BJ (cell line): Measurements from ENCODE around the gene MMP25. TPM values are rescaled to one million over a fixed set of nuclear protein-coding genes. Genes with fewer than 3 reads are reported as not detected.

Experiments
- CTCF ChIA-PET: fragments of 350-600 bp; formaldehyde crosslinking; extraction: SDS; loops from one replicate; lab custom pipeline; 2021; ENCODE audit warnings: antibody characterized with exemption, inconsistent platforms; lab: Yijun Ruan, JAX
- POLR2A ChIA-PET: fragments of 300-600 bp; sonication (Branson Sonifier 250); formaldehyde crosslinking; extraction: SDS; loops from one replicate; lab custom pipeline; 2021; ENCODE audit warnings: antibody characterized with exemption; lab: Charles Lee
- DNase-seq: peaks from one replicate; pipeline ENCODE4 v3.0.0-alpha.2; 2011; ENCODE audit warnings: low read depth
- H3K27me3 ChIP-seq: 2 replicates; pipeline ENCODE4 v1.6.0; 2011; ENCODE audit warnings: low read length; ENCODE audit not compliant: control insufficient read depth, insufficient read depth
- H3K36me3 ChIP-seq: 2 replicates; pipeline ENCODE4 v1.5.1; 2011; ENCODE audit warnings: low read length; ENCODE audit not compliant: control insufficient read depth, insufficient read depth
- H3K4me3 ChIP-seq: 2 replicates; pipeline ENCODE4 v1.5.1; 2011; ENCODE audit warnings: low read depth, mild to moderate bottlenecking, control low read depth, low read length
- CTCF ChIP-seq: IDR thresholded peaks from 2 replicates; pipeline ENCODE4 v1.5.1; 2011; ENCODE audit warnings: low read depth, mild to moderate bottlenecking, control low read depth, inconsistent platforms, low read length, moderate library complexity; ENCODE audit not compliant: insufficient read depth
- polyA plus RNA-seq: library from polyadenylated mRNA; depleted of rRNA; stranded (reverse); fragments of >200 nt; gene quantifications from 2 replicates; pipeline ENCODE4 v1.2.3, GENCODE V29; 2011

MMP25 gene
- polyA plus RNA-seq, 1 experiment, result 0.02 TPM

DNA sequence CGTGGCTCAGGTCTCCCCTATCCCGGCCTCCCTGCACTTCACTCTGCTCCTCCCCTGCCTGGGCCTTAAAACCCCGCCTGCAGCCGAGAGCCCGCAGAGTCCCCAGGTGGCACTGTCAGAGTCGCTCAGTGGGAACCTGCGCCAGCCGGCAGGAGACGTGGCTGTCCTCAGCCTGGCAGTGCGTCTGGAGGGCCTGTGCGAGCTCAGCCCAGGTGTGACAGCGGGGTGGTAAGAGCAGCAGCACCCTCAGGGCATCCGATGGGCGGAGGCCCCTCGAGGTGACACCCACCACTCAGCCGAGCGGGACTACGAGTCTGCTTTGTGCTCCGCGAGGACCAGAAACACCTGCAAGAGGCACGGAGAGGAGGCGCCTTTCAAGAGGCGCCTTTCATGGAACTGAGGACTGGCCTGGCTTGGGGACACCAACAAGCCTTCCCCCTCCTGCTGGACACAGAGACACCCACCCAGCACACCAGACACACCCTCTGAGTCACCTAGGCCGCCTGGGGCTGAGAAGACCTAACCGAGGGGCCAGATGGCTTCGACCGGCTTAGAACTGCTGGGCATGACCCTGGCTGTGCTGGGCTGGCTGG is 33.4 kb upstream of the MMP25 start, which contains the start of gene CLDN9:
CLDN9 (plus strand) TSS at position 96 of the 593 bp plus-strand sequence; CDS start at position 536, 440 bp downstream.
- CTCF ChIA-PET, result interaction anchor here (1.3 to 1.9 kb wide), 2 partner anchors 11 to 15 kb away, joined by 3 to 6 read pairs; partner anchors contain the start of genes HCFC1R1 and THOC6

DNA sequence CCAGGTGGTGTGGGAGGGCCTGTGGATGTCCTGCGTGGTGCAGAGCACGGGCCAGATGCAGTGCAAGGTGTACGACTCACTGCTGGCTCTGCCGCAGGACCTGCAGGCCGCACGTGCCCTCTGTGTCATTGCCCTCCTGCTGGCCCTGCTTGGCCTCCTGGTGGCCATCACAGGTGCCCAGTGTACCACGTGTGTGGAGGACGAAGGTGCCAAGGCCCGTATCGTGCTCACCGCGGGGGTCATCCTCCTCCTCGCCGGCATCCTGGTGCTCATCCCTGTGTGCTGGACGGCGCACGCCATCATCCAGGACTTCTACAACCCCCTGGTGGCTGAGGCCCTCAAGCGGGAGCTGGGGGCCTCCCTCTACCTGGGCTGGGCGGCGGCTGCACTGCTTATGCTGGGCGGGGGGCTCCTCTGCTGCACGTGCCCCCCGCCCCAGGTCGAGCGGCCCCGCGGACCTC is 32.8 kb upstream of the MMP25 start:
- ChIA-PET POLR2A (no interaction called here), CTCF (interaction anchor here (0.9 to 1.9 kb wide), 4 partner anchors 10 to 18 kb away, joined by 3 to 6 read pairs (median 3); no protein-coding TSS in a partner anchor)
- Histone ChIP-seq H3K27me3 (peaks cover 5% of the 10 kb centered on the region), H3K36me3 (no peaks in the 10 kb centered on the region), H3K4me3 (no peak overlapping the region)
- no peak for TF ChIP-seq CTCF
- no peak for DNase-seq

More for the DNA sequence above, 33.4 kb upstream of the MMP25 start, which contains the start of gene CLDN9:
- POLR2A ChIA-PET, result no interaction called here
- Histone ChIP-seq H3K4me3 (no peak within 1 kb of the TSS), H3K36me3 (no peaks in the 10 kb centered on the region), H3K27me3 (peaks cover 5% of the 10 kb centered on the region)
- DNase-seq, result no peak
- no peak for TF ChIP-seq CTCF

DNA sequence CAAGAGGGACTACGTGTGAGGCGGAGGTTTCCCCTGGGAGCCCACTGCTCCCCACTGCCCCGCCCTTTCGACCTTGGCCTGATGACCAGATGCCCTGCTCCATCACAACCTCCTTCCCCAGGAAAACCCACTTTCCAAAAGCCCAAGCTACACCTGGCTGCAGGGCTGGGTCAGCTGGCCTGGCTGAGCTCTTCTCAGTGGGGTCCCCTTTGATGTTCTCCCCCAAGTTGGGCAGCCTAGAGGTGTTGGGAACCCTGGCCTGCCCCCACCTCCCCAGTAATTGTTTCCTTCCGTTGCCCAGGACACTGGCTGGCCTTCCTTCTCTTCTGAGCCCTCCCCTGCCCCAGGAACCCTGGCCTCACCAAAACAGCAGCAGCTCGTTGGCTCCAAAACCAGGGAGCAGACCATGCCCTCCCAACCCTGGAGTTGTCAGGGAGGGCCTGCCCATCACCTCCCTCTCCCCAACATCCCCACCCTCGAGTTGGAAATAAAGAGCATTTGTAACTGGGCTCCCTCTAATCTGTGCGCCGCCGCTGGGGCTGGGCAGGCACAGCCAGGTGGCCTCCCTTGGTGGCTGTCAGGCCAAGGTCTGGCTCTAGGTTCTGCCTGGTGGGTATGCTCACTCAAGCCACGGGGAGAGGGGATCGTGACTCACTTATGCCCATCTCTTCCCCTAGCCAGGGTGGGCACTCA is 32.2 kb upstream of the MMP25 start:
- no peak for DNase-seq
- Histone ChIP-seq H3K4me3 (no peak overlapping the region), H3K27me3 (peaks cover 5% of the 10 kb centered on the region), H3K36me3 (no peaks in the 10 kb centered on the region)
- CTCF ChIA-PET, result interaction anchor here (0.7 to 1.9 kb wide), 6 partner anchors 9 to 25 kb away, joined by 3 to 6 read pairs (median 3); no protein-coding TSS in a partner anchor
- POLR2A ChIA-PET, result no interaction called here
- no peak for TF ChIP-seq CTCF

DNA sequence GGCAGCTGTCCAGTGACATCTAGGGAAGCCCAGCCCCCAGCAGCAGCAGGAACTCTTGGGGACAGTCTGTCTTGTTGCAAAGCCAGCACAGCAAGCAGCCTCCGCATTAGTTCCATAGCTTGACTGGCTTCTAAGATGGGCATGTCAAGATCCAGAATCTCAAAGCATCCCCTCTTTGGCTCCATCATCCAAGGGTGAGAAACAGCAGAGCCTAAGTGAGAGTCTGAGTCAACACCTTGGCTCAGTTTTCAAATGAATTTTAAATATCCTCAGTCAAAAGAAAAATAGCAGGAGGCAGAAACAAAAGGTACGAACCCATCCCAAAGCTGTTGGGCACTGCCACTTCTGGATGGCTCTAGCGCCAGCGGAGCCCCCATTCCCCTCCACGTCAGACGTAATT is 31.4 kb upstream of the MMP25 start:
- POLR2A ChIA-PET, result no interaction called here

More for the DNA sequence above, 31.4 kb upstream of the MMP25 start:
- TF ChIP-seq CTCF, result no peak
- DNase-seq, result no peak
- CTCF ChIA-PET, result interaction anchor here (0.7 to 1.8 kb wide), 3 partner anchors 13 to 26 kb away, joined by 3 to 6 read pairs (median 3); no protein-coding TSS in a partner anchor
- Histone ChIP-seq H3K36me3 (no peaks in the 10 kb centered on the region), H3K27me3 (peaks cover 5% of the 10 kb centered on the region), H3K4me3 (no peak overlapping the region)
